HL-60/S4 treated with retinoic acid at 250 ng/mL for 4 days and 3 days (cell line): ENCODE data around the gene POLR1C.

ENCODE experiments used
- in situ Hi-C: fragments of 300-500 bp; cut with MboI; formaldehyde crosslinking; loops from 2 replicates; pipeline ENCODE4 v1.7.0; 2022; ENCODE audit warnings: low sequenced_read_pairs

The POLR1C gene

DNA sequence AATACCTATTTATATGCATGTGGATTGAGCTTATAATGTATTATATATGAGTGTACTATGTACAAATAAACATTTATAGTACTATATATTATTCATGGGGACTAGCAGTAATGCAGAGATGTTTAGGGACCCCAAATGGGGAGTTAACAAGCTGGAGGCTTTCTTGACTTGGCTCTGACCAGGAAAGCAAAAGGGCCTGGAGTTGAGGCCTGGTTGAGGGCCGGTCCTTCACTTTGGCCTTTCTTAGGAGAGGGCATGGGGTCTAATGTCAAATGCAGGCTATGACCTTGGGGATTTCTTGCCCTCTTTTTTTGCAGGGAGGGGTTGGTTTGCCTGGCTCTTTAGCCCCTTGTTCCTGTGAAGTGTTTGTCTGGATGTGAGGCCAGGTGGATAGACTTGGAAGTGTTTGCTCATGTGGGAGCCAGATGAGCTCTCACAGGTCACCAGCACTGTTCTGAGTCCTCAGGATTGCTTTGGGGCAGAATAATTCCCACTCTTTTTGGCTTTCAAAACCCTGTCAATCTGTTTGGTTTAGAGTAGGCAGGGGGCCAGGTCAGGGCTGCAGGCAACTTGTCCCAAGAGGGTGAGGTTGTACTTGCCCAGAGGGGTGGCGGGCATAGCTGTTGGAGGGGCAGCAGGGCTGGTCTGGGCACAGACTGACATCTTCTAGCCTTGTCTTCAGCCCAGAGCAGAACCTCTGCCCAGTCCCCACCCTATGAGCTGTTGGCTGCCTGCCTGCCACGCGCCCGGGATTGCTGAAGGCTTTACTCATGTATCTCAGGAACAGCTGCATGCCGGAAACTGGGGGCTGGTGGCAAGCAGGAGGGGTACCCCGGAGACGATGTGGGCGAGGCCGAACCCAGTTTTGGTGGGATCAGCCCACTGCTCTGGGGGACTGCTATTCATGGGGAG is 24.9 kb upstream of the POLR1C start:
- in situ Hi-C loops = loop anchor here (25.0 kb wide), 1 partner anchor 230 kb away; no protein-coding TSS in a partner anchor

DNA sequence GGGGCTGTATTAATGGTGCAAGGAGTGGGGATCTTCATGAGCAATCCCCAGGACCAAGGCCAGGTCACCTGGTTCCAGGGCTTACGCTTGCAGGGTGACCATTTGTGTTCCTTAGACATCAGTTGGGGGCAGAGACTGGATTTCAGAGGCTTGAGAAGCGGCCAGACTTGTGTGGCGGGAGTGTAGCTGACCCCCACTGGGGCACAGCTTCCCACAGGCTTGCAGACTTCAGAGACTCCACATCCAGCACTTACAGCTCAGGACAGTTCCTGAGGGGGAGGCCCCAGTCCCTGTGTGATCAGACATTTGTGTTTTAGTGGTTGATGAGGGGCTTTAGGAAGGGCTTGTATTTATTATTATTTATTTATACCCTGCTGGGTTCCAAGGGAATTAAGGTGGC is 24.2 kb upstream of the POLR1C start:
- in situ Hi-C loops = loop anchor here (25.0 kb wide), 1 partner anchor 230 kb away; no protein-coding TSS in a partner anchor

DNA sequence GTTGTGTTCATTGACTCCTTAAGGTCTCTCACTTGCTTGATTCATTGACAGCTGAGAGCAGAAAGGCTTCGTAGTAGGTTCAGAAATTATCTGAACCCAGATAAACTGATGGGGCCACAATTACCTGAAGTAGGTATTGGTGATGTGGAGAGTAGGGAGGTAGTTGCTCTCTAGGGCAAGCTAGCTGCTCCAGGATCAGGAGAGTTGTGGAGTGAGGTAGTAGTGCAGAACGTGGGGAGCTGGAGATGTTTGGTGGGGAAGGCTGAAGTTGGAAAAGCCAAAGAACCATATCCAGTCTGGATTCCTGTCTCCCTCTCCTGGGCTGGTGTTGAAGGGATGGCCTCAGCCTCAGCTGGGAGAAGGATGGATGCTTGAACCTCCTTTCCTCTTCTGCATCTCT is 23.7 kb upstream of the POLR1C start:
- in situ Hi-C loops = loop anchor here (25.0 kb wide), 1 partner anchor 231 kb away; no protein-coding TSS in a partner anchor

DNA sequence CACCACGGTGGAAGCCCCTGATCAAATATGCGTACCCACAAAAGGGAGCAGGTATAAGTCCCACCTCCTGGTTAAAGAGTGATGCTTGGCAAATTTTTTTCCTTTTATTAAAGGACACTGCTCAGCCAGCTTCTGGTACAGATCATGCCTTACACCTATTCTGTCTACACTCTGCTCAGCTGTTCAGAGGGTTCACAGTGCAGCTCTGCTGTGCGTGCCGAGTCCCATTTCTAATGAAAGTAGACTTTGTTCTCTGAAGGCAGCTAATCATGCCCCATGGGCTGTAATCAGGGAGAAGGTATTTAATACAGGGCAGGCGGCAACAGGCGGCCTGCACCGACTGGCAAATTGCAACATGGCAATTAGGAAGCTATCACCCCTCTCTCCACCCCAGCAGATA is 23.1 kb upstream of the POLR1C start:
- in situ Hi-C loops = loop anchor here (25.0 kb wide), 1 partner anchor 232 kb away; no protein-coding TSS in a partner anchor

DNA sequence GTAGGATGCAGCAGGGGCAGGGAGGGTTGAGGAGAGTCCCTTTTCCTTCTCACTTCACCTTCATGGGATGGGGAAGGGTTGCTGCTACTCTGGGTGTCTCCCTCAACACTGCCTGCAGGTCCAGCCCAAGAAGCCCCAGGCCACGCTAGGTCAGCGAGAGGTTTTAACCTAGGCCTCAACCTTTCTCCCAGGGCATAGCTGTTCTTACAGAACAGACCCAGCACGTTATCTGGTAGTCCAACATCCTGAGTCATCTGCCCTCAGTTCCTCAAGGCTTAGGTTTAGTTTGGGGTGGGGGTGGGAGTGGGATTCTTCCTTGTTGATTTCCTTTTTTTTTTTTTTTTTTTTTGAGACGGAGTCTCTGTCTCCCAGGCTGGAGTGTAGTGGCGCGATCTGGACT is 22.6 kb upstream of the POLR1C start:
- in situ Hi-C loops = loop anchor here (25.0 kb wide), 1 partner anchor 232 kb away; no protein-coding TSS in a partner anchor

DNA sequence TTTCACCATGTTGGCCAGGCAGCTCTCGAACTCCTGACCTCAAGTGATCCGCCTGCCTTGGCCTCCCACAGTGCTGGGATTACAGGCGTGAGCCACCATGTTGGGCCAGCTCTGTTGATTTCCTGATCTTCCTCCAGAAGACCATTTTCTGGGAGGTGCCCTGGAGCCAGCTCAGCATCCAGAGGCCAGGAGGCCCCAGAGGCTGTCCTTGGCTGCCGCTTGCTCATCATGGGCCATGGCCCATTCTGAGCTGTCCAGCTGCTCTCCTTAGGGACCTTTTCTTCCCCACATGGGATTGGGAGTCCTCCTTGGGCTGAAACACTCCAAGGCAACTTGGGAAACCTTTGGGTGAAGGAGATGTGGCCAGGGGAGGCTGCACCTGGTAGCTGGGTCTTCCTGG is 22.1 kb upstream of the POLR1C start:
- in situ Hi-C loops = loop anchor here (25.0 kb wide), 1 partner anchor 232 kb away; no protein-coding TSS in a partner anchor

DNA sequence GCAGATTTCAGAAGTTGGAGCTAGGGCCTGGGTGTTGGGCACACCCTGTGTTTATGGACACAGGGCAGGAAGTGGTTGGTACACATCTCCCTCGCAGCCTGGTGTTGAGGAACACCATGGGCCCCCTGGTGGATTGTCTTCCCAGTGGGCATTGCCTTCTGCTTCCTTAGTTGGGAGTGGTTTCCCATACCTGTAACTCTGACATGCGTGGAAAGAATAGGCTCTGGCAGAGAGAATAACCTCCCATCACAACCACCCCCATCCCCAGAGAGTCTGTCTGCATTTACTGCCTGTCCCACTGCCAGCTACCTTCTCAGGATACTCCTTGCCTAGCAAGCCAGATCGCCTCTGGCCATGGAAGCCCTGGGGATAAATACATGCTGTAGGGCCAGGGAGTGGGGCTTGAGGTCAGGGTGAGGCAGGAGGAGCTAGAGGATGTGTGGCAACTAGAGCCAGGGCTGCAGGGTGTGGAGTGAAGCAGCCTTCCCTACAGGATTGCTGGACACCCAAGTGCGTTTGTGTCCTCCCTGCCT is 21.4 kb upstream of the POLR1C start:
- in situ Hi-C loops = loop anchor here (25.0 kb wide), 1 partner anchor 233 kb away; no protein-coding TSS in a partner anchor

DNA sequence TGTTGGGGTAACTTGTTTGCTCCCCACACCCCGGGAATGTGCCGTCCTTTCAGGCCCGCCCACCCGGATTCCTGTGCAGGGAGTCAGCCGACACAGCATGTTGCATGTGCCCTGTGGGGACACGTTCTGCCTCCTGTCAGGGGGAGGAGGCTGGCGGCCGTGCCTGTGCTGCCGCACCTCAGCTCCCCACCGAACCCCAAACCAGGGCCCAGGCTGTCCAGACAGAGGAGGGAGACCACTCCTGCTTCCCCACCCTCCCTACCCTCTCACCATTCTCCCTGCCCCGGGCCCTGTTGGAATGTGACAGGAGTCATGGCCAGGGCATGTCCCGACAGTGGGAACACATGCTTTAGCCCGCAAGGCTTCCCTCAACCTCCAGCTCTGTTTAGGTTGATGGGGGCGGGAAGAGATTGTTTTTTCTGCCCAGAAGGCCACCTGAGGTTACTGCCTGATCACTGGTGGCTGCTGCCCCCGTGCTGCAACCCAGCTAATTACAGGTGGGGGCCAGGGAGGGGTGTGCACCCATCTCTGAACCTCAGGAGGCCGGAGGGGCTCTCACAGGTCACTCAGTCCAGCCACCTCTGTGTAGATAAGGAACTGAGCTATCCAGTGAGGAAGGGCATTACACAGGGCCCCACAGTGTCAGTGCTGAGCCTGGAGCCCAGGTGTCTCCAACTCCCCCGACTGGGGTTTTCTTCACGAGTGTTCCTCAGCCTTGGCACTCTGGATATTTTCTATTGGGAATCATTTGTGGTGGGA is 20.3 kb upstream of the POLR1C start:
- in situ Hi-C loops = loop anchor here (25.0 kb wide), 1 partner anchor 234 kb away; no protein-coding TSS in a partner anchor

DNA sequence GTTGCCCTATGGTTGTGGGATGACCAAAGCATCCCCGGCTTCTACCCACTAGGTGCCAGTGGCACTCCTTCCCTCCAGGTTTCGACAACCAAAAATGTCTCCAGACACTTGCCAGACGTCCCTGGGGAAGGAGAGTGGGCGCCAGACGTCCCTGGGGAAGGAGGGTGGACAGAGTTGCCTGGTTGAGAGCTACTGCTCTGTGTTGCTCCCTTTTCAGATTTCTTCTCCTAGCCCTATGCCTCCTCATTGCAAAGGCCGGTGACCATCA is 19.8 kb upstream of the POLR1C start:
- in situ Hi-C loops = loop anchor here (25.0 kb wide), 1 partner anchor 235 kb away; no protein-coding TSS in a partner anchor

DNA sequence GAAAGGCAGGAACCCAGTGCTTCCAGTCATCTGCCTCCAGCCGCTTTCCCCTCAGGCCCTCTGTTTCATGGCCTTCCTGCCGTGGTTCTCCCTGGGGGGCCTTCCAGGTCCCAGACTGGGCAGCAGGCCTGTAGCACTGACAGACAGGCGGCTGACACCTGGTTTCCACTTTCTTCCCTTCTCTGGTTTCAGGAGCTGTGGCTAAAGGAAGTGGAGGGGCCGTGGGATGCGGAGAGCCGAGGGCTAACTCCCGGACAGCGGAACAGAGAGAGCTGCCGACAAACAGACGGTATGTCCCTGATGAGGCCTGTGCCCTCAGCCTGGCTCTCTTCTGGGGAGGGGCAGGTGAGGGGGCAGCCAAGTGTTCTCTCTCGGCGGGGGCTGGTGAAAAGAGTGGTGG is 19.2 kb upstream of the POLR1C start:
- in situ Hi-C loops = loop anchor here (25.0 kb wide), 1 partner anchor 235 kb away; no protein-coding TSS in a partner anchor

DNA sequence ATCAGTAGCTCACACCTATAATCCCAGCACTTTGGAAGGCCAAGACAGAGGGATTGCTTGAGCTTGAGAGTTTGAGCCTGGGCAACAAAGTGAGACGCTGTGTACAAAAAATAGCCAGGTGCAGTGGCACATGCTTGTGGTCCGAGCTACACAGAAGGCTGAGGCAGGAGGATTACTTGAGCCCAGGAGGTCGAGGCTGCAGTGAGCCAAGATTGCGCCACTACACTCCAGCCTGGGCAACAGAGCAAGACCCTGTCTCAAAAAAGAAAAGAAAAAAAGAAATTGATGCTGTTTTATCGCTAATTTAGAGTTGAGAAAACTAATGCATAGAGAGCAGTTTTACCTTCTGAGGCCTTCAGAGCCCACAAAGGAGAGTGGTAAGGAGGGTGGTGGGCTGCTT is 18.6 kb upstream of the POLR1C start:
- in situ Hi-C loops = loop anchor here (25.0 kb wide), 1 partner anchor 236 kb away; no protein-coding TSS in a partner anchor

DNA sequence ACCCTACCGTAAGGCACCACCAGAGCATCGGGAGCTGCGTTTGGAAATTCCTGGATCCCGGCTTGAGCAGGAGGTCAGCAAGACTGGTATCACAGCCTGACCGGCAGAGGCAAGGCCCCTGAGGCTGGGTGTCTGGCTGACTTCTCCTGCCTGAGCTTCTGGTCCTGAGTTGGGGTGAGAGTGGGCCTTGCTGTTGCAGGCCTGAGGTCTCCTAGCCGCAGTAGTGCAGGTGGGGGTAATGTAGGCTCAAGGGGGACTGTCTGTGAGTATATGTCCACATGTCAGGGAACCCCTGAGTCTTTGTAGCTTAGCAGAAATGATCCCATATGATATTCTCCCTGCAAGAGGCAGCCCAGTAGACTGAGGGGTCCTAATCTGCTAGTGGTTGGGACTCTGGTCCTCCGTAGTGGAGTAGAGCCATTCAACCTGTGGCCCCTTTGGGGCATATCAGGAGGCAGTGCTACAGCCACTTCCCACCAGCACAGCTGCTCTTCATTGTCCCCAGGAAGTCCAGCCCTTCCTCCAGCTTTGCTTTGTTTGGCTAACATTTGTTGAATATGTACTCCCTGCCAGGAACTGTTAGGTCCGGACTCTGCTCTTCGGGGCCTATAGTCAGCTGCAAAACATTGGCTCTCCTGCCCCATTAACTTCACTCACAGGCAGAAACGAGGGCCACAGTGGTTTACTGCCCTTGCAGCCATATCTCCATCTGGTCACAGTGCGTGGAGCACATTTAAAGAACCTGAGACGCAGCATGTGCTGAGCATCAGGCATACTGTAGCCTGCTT is 17.7 kb upstream of the POLR1C start:
- in situ Hi-C loops = loop anchor here (25.0 kb wide), 1 partner anchor 237 kb away; no protein-coding TSS in a partner anchor

DNA sequence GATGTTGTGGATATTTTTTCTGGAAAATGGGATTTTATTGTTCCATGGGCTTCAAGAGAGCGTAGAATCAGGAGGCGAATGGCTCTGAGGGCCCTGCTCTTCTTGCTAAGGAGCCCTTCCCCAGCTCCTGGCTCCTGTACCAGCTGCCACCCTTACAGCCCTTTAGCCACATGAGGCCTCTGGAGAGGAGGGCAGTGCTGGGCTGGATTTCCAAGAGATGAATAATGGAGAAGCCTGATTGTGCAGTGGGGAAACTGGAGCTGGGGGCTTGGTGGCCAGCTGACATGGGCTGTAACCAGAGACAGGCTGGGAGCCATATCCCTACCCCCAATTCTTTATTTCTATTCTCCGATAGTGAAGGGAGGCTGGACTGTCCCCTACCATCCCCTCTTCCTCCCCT is 16.0 kb upstream of the POLR1C start:
- in situ Hi-C loops = no loop called here

DNA sequence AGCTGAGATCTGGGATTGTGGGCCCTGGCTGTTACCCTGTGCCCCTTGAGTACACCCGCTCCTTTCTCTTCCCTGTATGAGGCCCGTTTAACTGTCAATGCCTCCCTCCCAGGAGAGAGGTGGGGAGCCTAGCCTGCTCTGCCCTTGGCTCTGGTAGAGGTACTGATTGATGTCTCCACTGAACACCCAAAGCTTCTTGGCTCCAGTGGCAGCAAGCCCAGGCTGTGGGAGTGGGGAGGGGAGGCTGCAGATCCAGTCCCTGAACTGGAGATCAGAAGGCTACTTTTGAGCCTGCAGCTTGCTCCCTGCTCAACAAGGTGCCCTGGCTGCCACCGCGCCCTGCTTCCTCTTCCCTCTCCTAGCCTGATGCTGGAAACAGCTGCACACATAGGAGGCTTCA is 14.2 kb upstream of the POLR1C start:
- in situ Hi-C loops = no loop called here

DNA sequence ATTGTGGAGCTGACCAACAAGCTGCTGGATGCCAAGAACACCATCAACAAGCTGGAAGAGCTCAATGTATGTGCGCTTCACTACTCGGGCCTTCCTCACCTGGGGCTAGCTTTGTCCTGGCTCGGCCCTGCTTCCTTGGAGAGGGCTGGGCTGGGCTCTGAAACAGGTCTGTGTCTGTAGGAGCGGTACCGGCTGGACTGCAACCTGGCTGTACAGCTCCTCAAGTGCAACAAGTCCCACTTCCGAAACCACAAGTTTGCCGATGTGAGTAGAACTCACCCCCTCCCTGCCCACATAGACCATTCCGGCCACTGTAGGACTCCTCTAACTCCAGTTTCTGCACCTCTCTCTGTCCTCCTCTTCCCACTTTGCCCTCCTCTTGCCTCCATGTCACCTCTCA is 13.4 kb upstream of the POLR1C start:
- in situ Hi-C loops = no loop called here

DNA sequence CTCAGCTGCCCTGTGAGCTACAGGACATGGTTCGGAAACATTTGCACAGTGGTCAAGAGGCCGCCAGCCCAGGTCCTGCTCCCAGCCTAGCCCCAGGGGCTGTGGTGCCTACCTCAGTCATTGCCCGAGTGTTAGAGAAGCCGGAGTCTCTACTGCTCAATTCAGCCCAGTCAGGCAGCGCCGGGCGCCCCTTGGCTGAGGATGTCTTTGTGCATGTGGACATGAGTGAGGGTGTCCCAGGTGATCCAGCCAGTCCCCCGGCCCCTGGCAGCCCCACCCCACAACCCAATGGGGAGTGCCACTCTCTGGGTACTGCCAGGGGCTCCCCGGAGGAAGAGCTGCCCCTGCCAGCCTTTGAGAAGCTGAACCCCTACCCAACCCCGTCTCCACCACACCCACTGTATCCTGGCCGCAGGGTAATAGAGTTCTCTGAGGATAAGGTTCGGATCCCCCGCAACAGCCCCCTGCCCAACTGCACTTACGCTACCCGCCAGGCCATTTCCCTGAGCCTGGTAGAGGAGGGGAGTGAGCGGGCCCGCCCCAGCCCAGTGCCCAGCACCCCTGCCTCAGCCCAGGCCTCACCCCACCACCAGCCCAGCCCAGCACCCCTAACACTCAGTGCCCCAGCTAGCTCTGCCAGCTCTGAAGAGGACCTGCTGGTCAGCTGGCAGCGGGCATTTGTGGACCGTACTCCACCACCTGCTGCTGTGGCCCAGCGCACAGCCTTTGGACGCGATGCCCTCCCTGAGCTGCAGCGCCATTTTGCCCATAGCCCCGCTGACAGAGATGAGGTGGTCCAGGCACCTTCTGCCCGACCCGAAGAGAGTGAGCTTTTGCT is 11.9 kb upstream of the POLR1C start:
- in situ Hi-C loops = no loop called here

DNA sequence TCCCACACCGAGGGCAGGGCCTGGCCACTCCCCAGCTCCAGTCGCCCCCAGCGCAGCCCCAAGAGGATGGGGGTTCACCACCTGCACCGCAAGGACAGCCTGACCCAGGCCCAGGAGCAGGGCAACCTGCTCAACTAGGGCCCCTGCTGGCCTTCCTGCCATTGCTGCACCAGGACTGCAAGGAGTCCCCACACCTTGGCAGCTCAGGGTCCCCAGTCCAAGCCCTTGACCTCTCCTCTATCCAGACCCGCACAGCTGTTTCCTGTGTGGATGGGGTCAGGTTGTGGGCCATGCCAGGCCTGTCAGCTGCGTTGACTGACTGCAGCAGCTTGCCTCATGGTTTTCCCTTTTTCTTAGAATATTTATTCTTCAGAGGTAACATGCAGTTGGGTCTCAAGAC is 11.2 kb upstream of the POLR1C start:
- in situ Hi-C loops = no loop called here

DNA sequence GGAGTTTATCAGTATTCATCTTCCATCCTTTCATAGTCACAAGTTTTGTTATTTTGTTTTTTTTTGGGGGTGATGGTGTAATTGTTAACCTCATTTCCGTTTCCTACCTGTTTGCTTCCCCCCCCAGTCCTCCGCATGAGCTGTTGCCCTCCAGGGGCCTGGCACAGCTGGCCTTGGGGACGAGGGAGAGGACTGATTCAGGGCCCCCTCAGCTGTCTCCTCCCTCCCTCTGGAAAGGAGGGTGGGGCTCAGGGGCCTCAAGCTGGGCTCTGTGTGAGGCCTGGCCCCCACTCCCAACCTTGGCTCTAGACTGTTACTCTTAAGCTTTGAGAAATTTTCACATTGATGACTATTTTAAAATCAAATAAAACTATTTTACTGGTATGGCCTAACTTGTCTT is 10.7 kb upstream of the POLR1C start:
- in situ Hi-C loops = no loop called here

DNA sequence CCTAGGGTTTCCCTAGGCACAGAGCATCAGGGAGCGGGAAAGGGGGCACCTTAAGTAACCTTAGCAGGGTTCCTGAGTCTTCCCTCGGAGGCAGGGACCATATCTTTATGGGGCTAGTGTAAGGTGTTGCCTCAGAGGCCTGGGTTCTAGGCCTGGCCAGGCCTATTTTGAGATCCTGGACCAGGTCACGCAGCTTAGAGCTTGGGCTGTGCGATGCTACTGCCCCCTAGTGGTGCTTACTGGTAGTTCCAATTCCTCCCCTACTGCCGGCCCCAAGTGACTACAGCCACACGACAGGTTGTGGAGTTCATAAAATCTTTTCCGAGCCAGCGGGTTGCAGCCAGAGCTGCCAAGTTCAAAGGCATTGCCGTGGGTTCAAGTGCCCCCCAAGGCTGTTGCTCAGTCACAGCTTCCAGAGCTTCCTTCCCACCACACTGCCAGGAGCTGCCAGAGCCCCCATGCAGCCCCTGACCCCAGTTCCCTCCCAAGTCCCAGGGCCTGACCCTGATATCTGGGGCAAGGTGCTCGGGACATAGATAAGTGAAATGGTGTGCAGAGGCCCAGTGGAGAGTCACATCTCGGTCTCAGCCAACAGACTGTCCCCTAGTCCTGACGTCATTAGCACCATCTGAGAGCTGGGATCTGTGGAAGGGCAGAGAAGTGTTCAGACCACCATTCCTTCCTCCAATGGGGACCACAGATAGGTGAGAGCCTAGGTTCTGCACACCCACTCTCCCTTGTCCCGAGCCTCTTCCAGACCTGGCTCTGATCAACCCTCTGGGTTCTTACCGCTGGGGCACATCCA is 10.0 kb upstream of the POLR1C start:
- in situ Hi-C loops = no loop called here
